HEK293 (cell line): Measurements from ENCODE around the gene EIF2AK2.

ENCODE experiments used
- CTCF ChIP-seq: fragments of 450-650 bp; formaldehyde crosslinking; IDR thresholded peaks from 2 replicates; pipeline ENCODE4 v1.5.1; 2016; ENCODE audit warnings: missing biosample characterization, missing genetic modification characterization
- TSHZ1 ChIP-seq: fragments of 450-650 bp; formaldehyde crosslinking; IDR thresholded peaks from 2 replicates; pipeline ENCODE4 v1.5.1; 2016; ENCODE audit warnings: missing biosample characterization, missing genetic modification characterization, borderline replicate concordance
- ZFP41 ChIP-seq: fragments of 450-650 bp; formaldehyde crosslinking; IDR thresholded peaks from 2 replicates; pipeline ENCODE4 v1.5.1; 2016; ENCODE audit warnings: missing biosample characterization, missing genetic modification characterization, borderline replicate concordance

GRCh38 chr2:37203708-37204107 is 46.9 kb upstream of the EIF2AK2 start:
- TF ChIP-seq CTCF (tag by site-specific recombination): no peak
- no peak for TF ChIP-seq ZFP41 (tag by site-specific recombination)
- TF ChIP-seq TSHZ1: no peak
